ENCODE measurements around the gene ZHX3. TPM values are rescaled to one million over a fixed set of nuclear protein-coding genes. Genes with fewer than 3 reads are reported as not detected.

ZHX3 gene
- total RNA-seq, 3 donors from 2014 or later (not counting 1 experiment from before 2014, with no cell fraction given) = 9.0 to 11.8 (median 10.3) TPM

- H3K27ac Mint-ChIP-seq = peak overlapping the region; percentile 72 to 92
- no peak for TF ChIP-seq CTCF (IDR thresholded peaks at IDR 0.05)
- Histone ChIP-seq H3K27ac (ENCODE audit: low read length) (no peak overlapping the region), H3K9me3 (ENCODE audit: control insufficient read depth, insufficient read depth, low read length) (no peaks in the 10 kb centered on the region), H3K4me1 (ENCODE audit: control insufficient read depth, insufficient read depth, low read length) (peaks cover 86% of the 10 kb centered on the region), H3K4me3 (ENCODE audit: low read length) (no peak overlapping the region), H3K27me3 (ENCODE audit: control insufficient read depth, insufficient read depth, low read length) (no peaks in the 10 kb centered on the region), H3K36me3 (ENCODE audit: control insufficient read depth, insufficient read depth, low read length) (no peaks in the 10 kb centered on the region)
- intact Hi-C loops (cut with micrococcal nuclease) = no loop called here
- ATAC-seq (no peak), DNase-seq (no peak)
- no peaks in the 10 kb centered on the region for H3K9me3 Mint-ChIP-seq
- WGBS (ENCODE audit: insufficient coverage) = 95% methylated on average over 5 of the region's 5 CpGs
- H3K27me3 Mint-ChIP-seq (ENCODE audit: low read depth in 2 of 2) = no peaks in the 10 kb centered on the region
- H3K36me3 Mint-ChIP-seq = no peaks in the 10 kb centered on the region
- peak overlapping the region; percentile 7 for H3K4me3 Mint-ChIP-seq
- H3K4me1 Mint-ChIP-seq = peaks cover 84 to 87% of the 10 kb centered on the region in 2 donors
These were observed 165.3 kb downstream of the ZHX3 start for GRCh38 chr20:41152108-41152757.

- H3K9me3 Mint-ChIP-seq = no peaks in the 10 kb centered on the region
- no peaks in the 10 kb centered on the region for H3K36me3 ChIP-seq (ENCODE audit: control insufficient read depth, insufficient read depth, low read length)
- no peaks in the 10 kb centered on the region for H3K36me3 Mint-ChIP-seq
- ATAC-seq (no peak), DNase-seq (no peak)
- no peaks in the 10 kb centered on the region for H3K27me3 Mint-ChIP-seq (ENCODE audit: low read depth in 2 of 2)
- peak overlapping the region; percentile 47 for H3K4me3 Mint-ChIP-seq
- H3K9me3 ChIP-seq (ENCODE audit: control insufficient read depth, insufficient read depth, low read length) = no peaks in the 10 kb centered on the region
- peaks cover 84 to 87% of the 10 kb centered on the region in 2 donors for H3K4me1 Mint-ChIP-seq
- H3K4me1 ChIP-seq (ENCODE audit: control insufficient read depth, insufficient read depth, low read length) = peaks cover 86% of the 10 kb centered on the region
- intact Hi-C loops (cut with micrococcal nuclease) = no loop called here
- H3K27ac Mint-ChIP-seq = peak overlapping the region; percentile 41 to 92
- H3K27ac ChIP-seq (ENCODE audit: low read length) = no peak overlapping the region
- no peaks in the 10 kb centered on the region for H3K27me3 ChIP-seq (ENCODE audit: control insufficient read depth, insufficient read depth, low read length)
- TF ChIP-seq CTCF (IDR thresholded peaks at IDR 0.05) = no peak
- H3K4me3 ChIP-seq (ENCODE audit: low read length) = no peak overlapping the region
- WGBS (ENCODE audit: insufficient coverage) = 97% methylated on average over 5 of the region's 5 CpGs
These were observed 166.2 kb downstream of the ZHX3 start for GRCh38 chr20:41151134-41151869.

GRCh38 chr20:41150664-41151063 lies 166.9 kb downstream of the ZHX3 start:
- intact Hi-C loops (cut with micrococcal nuclease) = no loop called here
- Histone ChIP-seq H3K4me1 (ENCODE audit: control insufficient read depth, insufficient read depth, low read length) (peaks cover 86% of the 10 kb centered on the region), H3K4me3 (ENCODE audit: low read length) (no peak overlapping the region), H3K27me3 (ENCODE audit: control insufficient read depth, insufficient read depth, low read length) (no peaks in the 10 kb centered on the region), H3K36me3 (ENCODE audit: control insufficient read depth, insufficient read depth, low read length) (no peaks in the 10 kb centered on the region), H3K27ac (ENCODE audit: low read length) (no peak overlapping the region), H3K9me3 (ENCODE audit: control insufficient read depth, insufficient read depth, low read length) (no peaks in the 10 kb centered on the region)
- Mint-ChIP-seq H3K4me1 (peaks cover 86 to 88% of the 10 kb centered on the region in 2 donors), H3K27me3 (ENCODE audit: low read depth in 2 of 2) (no peaks in the 10 kb centered on the region), H3K27ac (peak overlapping the region; percentile 41 to 92), H3K9me3 (no peaks in the 10 kb centered on the region), H3K4me3 (peak overlapping the region; percentile 47), H3K36me3 (no peaks in the 10 kb centered on the region)
- ATAC-seq (peak in 2 of 3 donors; percentile 24 to 28), DNase-seq (peak in 1 of 2 donors; percentile 71)
- 35% methylated on average over 3 of the region's 3 CpGs for WGBS (ENCODE audit: insufficient coverage)
- no peak for TF ChIP-seq CTCF (IDR thresholded peaks at IDR 0.05)
